Tibial nerve (tissue), 4 donors: Measurements from ENCODE around the gene ACOT8. TPM values are rescaled to one million over a fixed set of nuclear protein-coding genes. Genes with fewer than 3 reads are reported as not detected.
"Not testable (repeated sequence)": the region's sequence is repeated elsewhere in the genome, so short reads cannot be mapped to it uniquely, and the experiment has no call there.

Experiments used
- DNase-seq, 2 donors: peaks; one replicate each; pipeline ENCODE4 v3.0.0-alpha.2; 2019; ENCODE audit warnings: low spot score in 2 of 2
- H3K27ac ChIP-seq, 4 donors: fragments of 200-600 bp; sonication (generic) in 3 of 4; one replicate each; pipeline ENCODE4 v1.5.1; 2017 to 2019; ENCODE audit warnings: mild to moderate bottlenecking in 1 of 4
- H3K27me3 ChIP-seq, 2 donors: fragments of 200-600 bp; sonication (generic) in 1 of 2; one replicate each; pipeline versions ENCODE4 v1.5.1 to v1.6.0; 2017 to 2019
- H3K36me3 ChIP-seq, 3 donors: fragments of 200-600 bp; sonication (generic); one replicate each; pipeline ENCODE4 v1.5.1; 2018 to 2019
- H3K4me1 ChIP-seq, 4 donors: fragments of 200-600 bp; sonication (generic) in 3 of 4; one replicate each; pipeline ENCODE4 v1.5.1; 2017 to 2019
- H3K4me3 ChIP-seq, 4 donors: fragments of 200-600 bp; sonication (generic) in 3 of 4; one replicate each; pipeline ENCODE4 v1.5.1; 2017 to 2019; ENCODE audit warnings: mild to moderate bottlenecking in 1 of 4, moderate library complexity in 1 of 4
- H3K9me3 ChIP-seq, 4 donors: fragments of 200-600 bp; sonication (generic) in 3 of 4; one replicate each; pipeline ENCODE4 v1.5.1; 2017 to 2019
- CTCF ChIP-seq, 5 experiments: fragments of 200-600 bp in 3 of 5; fragments of 450-650 bp in 2 of 5; sonication (generic) in 3 of 5; IDR thresholded peaks; one replicate each; pipeline ENCODE4 v1.5.1; 2016 to 2019; ENCODE audit warnings: antibody characterized with exemption in 5 of 5, mild to moderate bottlenecking in 3 of 5, moderate library complexity in 2 of 5
- EP300 ChIP-seq, 2 donors: sonication (generic); formaldehyde crosslinking; IDR thresholded peaks; one replicate each; pipeline ENCODE4 v1.6.1; 2017; ENCODE audit warnings: antibody characterized with exemption in 2 of 2, mild to moderate bottlenecking in 1 of 2
- POLR2A ChIP-seq, 2 donors: fragments of 450-650 bp; IDR thresholded peaks; one replicate each; pipeline ENCODE4 v1.6.1; 2017; ENCODE audit warnings: antibody characterized with exemption in 2 of 2, mild to moderate bottlenecking in 2 of 2, moderate library complexity in 2 of 2
- WGBS, 2 donors: methylation state at CpG; one replicate each; pipeline ENCODE4 v1.1.5; 2018; 5-methylcytosine and 5-hydroxymethylcytosine counted together
- total RNA-seq, 4 donors: library from RNA; depleted of rRNA; stranded (reverse); fragments of >200 nt; gene quantifications; one replicate each; pipeline ENCODE4 v1.1.0, GENCODE V29; 2016

ACOT8 gene
- total RNA-seq, 4 donors from 2014 or later, result 44.4 to 58.4 (median 52.5) TPM

GRCh38 chr20:45810191-45810970 lies 46.8 kb downstream of the ACOT8 start:
- Histone ChIP-seq H3K27ac (no peak overlapping the region), H3K9me3 (no peaks in the 10 kb centered on the region), H3K27me3 (no peaks in the 10 kb centered on the region), H3K4me1 (peaks cover 0 to 17% (median 6%) of the 10 kb centered on the region in 4 donors), H3K36me3 (peaks cover 0 to 62% (median 21%) of the 10 kb centered on the region in 3 donors), H3K4me3 (no peak overlapping the region)
- no peak for TF ChIP-seq POLR2A (IDR thresholded peaks at IDR 0.05)
- no peak for TF ChIP-seq CTCF (IDR thresholded peaks at IDR 0.05)
- no peak for TF ChIP-seq EP300 (IDR thresholded peaks at IDR 0.05)
- WGBS, 2 donors, result 92% methylated on average over 8 of the region's 8 CpGs
- DNase-seq, result no peak

GRCh38 chr20:45801851-45802250 lies 55.3 kb downstream of the ACOT8 start:
- no peak overlapping the region for H3K27ac ChIP-seq
- peaks cover 0 to 74% (median 13%) of the 10 kb centered on the region in 3 donors for H3K36me3 ChIP-seq
- TF ChIP-seq CTCF (IDR thresholded peaks at IDR 0.05), result no peak
- no peak for TF ChIP-seq EP300 (IDR thresholded peaks at IDR 0.05)
- TF ChIP-seq POLR2A (IDR thresholded peaks at IDR 0.05), result no peak
- WGBS, 2 donors, result 88 to 89% methylated on average over 7 of the region's 7 CpGs
- peaks cover 0 to 10% (median 0%) of the 10 kb centered on the region in 4 donors for H3K4me1 ChIP-seq
- no peaks in the 10 kb centered on the region for H3K27me3 ChIP-seq
- H3K4me3 ChIP-seq, result no peak overlapping the region
- no peaks in the 10 kb centered on the region for H3K9me3 ChIP-seq
- DNase-seq, result no peak

GRCh38 chr20:45798935-45799642 lies 58.1 kb downstream of the ACOT8 start:
- H3K4me1 ChIP-seq, result peaks cover 0 to 10% (median 0%) of the 10 kb centered on the region in 4 donors
- peaks cover 0 to 74% (median 22%) of the 10 kb centered on the region in 3 donors for H3K36me3 ChIP-seq
- peak; percentile 33 to 85 for DNase-seq
- no peaks in the 10 kb centered on the region for H3K9me3 ChIP-seq
- no peak overlapping the region for H3K4me3 ChIP-seq
- no peaks in the 10 kb centered on the region for H3K27me3 ChIP-seq
- TF ChIP-seq EP300 (IDR thresholded peaks at IDR 0.05) (no peak), CTCF (IDR thresholded peaks at IDR 0.05) (peak; percentile 50 to 70 (median 59))
- 24 to 34% methylated on average over 4 of the region's 4 CpGs for WGBS, 2 donors
- peak overlapping the region in 1 of 4 donors; percentile 41 for H3K27ac ChIP-seq

- H3K27me3 ChIP-seq, H3K27ac ChIP-seq, H3K4me3 ChIP-seq, DNase-seq, H3K9me3 ChIP-seq: not testable (repeated sequence)
- Histone ChIP-seq H3K36me3 (peaks cover 0 to 68% (median 17%) of the 10 kb centered on the region in 3 donors), H3K4me1 (peaks cover 0 to 15% (median 3%) of the 10 kb centered on the region in 4 donors)
- 89 to 96% methylated on average over 3 of the region's 3 CpGs for WGBS, 2 donors
Observed at GRCh38 chr20:45797955-45798354, 59.2 kb downstream of the ACOT8 start.

GRCh38 chr20:45797510-45797909 lies 59.7 kb downstream of the ACOT8 start:
- not testable (repeated sequence) for DNase-seq, H3K9me3 ChIP-seq, H3K4me3 ChIP-seq, H3K27ac ChIP-seq, H3K27me3 ChIP-seq
- no CpG with 5 or more reads among the region's 1 CpG for WGBS, 2 donors
- Histone ChIP-seq H3K36me3 (peaks cover 0 to 64% (median 14%) of the 10 kb centered on the region in 3 donors), H3K4me1 (peaks cover 0 to 20% (median 7%) of the 10 kb centered on the region in 4 donors)
